CD4-positive, alpha-beta T cell treated with Interleukin-15 for 1 hour (primary cell): ENCODE measurements around the gene ACTR1A.
A peak's percentile ranks its signal among the peaks of the same experiment; 100 is the strongest.
"Not testable (repeated sequence)": the region's sequence is repeated elsewhere in the genome, so short reads cannot be mapped to it uniquely, and the experiment has no call there.

Experiments used
- DNase-seq: peaks from one replicate; pipeline ENCODE4 v3.0.0-alpha.2; 2020

ACTR1A gene

DNA sequence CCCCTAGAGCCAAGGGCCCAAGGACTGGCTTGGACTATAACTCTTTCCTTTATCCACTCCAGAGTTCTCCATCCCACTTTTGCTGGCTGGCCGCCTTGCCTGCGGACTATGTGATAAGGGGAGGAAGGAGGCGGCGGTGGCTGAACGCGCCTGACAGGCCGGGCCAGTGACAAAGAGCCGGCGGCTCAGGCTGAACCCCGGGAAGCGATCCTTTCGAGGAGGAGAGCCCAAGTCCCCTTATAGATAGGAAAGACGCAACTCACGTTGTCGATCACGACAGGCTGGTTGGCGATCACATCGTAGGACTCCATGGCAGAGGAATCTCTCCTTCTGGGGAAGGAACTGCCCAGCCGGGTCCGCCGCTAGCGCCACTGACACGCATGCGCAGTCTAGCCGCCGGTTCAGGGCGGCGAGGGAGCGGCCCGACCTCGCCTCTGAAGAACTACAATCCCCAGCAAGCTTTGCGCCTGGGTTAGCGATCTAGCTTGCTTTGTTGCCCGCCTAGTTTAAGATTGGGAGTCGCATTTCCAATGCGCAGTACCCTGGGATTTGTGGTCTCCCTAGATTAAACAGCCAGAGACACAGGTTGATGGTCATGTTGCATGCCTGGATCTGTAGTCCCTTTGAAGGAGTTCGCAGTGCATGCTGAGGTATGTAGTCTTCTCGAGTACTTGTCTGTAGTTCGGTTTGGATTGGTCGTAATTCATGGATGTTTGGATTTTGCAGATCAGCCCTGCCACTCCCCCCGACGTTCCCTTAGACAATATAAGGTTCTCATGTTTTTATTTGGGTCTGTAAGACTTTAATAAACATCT, at the start of gene ACTR1A:
ACTR1A (minus strand) TSS at position 376 of the 815 bp plus-strand sequence; CDS start at position 311, 65 bp downstream.
- peak; percentile 97 for DNase-seq

DNA sequence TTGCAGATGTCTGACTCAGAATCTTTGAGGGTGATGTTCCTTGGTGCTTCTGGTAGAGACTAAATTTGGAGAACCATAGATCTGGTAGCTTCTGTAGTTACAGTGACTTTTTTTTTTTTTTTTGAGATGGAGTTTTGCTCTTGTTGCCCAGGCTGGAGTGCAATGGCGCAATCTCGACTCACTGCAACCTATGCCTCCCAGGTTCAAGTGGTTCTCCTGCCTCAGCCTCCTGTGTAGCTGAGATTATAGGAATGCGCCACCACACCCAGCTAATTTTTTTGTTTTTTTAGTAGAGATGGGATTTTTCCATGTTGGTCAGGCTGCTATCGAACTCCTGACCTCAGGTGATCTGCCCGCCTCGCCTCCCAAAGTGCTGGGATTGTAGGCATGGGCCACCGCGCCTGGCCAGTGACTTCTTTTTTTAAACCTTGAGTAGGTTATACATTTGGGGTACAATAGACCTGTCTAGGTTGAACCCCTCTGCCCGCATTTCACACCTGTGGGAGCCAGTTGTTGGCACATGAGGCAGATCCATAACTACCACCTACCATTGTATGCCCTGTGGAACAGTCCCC, 48.2 kb upstream of the ACTR1A start:
- no peak for DNase-seq

DNA sequence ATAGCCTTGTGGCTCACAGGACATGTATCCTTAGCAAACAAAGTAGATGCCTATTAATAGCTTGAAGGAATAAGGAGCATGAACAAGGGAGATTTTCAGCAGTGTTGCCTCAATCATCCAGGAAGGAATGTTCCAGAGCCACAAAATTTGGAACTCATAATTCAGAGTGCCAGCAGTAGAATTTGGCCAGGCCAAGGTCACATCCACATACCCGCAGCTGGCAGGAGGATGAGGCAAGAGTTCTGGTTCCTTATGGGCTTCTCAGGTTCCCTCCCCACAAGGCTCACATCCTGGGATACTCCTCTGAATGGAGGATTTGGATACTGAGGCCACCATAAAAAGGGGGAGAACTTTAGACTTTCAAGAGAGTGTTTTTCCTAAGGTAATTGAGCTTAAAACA, 47.0 kb upstream of the ACTR1A start:
- no peak for DNase-seq

DNA sequence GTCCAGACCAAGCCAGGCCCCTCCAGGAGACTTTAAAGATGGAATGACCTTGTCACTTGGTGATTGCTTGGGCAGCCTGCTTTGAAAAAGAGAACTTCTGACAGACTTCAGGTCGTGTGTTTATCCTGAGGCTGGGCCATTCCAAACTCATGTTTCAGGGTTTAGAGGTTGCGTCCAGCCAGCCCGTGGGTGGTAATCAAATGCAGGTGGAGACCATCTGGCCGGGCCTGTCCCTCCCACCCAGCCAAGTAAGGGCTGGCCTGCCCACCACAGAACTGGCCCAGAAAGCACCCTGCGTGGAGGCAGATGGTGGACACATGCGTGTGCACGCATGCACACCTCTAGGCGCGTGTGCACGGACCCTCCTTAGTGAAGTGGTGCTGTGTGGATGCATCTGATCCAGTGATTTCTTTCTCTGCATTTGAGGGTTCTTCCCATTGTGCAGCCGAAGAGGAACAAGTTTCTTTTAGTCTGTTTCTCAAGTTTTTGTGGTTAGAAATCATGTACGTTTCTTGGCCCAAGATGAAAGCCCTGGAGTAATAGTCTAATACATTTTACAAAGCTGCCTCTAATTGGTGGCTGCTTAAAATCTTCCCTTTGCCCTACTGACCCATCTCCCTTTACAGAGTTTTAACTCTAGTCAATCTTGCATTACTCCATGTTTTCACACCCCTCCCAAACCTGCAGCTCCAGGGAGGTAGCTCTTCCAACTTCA, 44.3 kb upstream of the ACTR1A start:
- DNase-seq: no peak

DNA sequence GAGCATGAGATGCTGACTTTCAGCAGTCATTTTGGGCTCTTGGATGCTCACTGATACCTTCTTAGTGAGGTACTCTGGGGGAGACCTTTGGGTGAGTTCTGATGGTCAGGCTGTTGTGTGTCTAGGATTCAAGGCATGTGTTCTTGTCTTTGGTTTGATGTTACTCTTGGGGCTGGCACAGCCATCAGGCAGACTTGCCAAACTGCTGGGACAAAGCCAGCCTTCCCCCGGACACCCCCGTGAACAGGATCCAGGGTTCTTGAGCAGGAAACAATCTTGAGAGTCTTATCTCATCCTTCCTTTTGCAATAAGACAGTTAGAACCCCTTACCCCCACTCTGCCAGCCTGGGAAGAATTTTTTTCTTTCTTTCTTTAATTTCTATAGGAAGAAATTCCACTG, 43.5 kb upstream of the ACTR1A start:
- DNase-seq: no peak

DNA sequence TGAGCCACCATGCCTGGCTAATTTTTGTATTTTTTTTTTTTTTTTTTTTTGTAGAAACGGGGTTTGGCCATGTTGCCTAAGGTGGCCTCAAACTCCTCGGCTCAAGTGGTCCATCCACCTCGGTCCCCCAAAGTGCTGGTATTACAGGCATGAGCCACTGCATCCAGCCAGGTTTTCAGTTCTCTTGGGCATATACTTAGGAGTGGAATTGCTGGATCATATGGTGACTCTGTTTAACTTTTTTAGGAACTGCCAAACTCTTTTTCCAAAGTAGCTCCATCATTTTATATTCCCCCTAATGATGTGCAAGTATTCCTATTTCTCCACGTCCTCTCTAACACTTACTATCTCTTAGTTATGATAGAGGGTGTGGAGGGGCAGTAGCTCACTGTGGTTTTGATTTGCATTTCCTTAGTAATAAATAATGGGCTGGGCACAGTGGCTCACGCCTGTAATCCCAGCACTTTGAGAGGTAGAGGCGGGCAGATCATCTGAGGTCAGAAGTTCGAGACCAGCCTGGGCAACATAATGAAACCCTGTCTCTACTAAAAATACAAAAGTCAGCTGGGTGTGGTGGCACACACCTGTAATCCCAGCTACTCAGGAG, 42.9 kb upstream of the ACTR1A start:
- no peak for DNase-seq

DNA sequence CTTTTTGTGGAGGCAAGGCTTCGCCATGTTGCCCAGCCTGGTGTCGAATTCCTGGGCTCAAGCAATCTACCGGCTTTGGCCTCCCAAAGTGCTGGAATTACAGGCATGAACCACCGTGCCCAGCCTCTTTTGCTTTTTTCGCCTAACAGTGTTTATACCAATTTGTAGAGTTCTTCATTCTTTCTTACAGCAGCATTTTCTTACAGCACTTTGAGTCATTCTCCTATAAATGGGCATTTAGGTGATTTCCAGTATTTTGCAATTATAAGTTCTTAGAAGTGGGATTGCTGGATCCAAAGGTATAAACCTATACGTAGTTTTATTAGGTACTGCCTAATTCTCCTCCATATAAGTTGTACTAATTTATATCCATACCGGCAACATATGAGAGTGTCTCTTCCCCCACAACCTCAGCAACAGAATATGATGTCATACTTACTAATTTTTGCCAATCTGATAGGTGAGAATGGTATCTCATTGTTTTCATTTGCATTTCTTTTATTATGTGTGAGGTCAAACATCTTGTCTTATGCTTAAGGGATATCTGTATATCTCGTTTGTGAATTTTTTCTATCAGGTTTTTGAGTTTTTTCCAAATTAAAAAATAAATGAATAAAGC, 40.4 kb upstream of the ACTR1A start:
- DNase-seq: no peak

DNA sequence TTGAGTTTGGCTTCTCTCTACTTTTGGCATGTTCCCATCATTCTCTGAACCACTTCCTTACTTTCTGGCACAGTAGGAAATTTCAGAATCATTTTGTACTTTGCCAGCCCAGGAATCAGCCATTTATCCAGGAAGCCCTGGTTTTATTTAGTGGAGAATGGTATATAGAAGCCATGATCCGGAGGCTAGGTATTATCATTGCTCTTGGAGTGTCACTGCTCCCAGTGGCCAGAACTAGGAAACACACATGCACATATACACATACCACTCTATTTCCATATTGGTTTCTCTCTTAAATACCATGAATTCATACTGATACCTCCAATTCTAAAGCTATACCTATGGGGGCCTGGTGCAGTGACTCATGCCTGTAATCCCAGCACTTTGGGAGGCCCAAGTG, 37.5 kb upstream of the ACTR1A start:
- DNase-seq: no peak

DNA sequence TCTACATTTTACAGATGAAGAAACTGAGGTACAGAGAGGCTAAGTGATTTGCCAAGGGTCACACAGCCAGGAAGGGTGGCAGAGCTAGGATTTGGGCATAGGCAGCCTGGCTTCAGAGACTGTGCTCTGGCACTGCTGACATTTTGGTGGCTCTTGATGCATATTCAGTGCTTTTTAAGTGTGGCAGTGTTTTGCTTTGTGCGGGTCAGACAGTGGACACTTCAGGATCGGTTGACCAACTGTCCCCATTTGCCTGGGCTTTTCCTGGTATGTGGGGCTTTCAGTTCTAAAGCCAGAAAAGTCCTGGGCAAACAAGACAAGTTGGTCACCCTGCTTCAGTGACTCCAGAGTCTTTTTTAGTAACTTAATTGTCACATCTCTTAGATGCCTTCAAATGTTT, 36.3 kb upstream of the ACTR1A start:
- DNase-seq: no peak

DNA sequence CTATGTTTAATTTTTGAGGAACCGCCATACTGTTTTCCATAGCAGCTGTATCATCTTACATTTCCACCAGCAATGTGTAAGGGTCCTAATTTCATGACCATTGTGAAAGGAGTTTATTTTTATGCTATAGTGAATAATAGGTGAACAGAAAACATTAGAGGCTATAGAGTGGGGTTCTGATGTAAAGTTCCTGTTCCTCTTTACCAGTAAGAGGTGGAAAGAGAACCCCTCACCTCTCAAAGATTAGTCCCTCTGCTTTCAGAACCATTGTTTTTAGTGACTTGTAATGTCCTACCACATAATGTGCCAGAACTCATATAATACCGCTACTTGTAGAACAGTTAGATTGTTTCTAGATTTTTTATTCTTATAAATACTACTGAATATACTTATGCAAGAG, 35.4 kb upstream of the ACTR1A start:
- DNase-seq: no peak

DNA sequence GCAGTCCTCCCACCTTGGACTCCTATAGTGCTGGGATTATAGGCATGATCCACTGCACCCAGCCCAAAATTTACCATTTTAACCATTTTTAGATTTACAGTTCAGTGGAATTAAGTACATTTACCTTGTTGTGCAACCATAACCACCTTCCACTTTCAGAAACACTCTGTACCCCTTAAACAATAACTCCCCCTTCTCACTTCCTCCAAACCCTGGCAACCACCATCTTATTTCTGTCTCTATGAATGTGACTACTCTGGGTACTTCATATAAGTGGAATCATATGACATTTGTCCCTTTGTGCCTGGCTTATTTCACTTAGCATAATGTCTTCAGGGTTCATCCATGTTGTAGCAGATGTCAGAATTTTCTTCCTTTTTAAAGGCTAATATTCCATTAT, 34.9 kb upstream of the ACTR1A start:
- DNase-seq: no peak

DNA sequence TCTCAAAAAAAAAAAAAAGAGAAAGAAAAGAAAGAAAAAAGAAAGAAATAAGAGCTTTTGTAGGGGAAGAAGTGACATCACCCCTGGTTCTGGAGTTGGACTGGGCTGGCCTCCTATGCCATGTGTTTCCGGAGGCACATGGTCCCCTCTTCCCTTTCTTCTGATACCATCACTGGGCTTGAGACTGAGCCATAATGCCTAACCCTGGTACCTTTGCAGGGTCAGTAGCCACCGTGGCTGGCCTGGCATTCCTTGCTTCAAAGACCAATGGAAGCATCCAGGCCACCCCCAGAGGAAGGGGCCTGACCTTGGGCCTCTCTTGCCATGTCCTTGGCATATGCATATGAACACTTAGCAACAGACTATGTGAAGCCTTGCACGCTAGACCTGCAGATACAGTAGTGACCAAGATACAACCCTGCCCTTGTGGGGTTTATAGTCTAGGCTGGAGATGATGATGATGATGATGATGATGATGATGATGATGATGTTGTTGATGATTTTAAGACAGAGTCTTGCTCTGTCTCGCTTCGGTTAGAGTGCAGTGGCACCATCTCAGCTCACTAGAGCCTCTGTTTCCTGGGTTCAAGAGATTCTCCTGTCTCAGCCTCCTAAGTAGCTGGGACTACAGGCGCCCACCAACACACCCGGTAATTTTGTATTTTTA, 33.1 kb upstream of the ACTR1A start:
- no peak for DNase-seq

DNA sequence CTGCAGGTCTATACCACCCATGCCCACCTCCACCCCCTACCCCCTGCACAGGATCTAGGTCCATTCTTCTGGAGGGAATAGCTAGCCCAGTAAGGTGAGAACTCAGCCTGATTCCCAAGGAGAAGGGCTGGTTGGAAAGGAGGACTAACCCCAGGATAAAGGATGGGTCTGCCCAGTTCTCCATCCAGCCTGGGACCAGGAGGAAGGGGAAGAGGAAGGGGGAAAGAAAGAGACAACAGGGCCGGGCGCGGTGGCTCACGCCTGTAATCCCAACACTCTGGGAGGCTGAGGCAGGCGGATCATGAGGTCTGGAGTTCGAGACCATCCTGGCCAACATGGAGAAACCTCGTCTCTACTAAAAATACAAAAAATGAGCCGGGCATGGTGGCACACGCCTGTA, 32.5 kb upstream of the ACTR1A start:
- DNase-seq: not testable (repeated sequence)

DNA sequence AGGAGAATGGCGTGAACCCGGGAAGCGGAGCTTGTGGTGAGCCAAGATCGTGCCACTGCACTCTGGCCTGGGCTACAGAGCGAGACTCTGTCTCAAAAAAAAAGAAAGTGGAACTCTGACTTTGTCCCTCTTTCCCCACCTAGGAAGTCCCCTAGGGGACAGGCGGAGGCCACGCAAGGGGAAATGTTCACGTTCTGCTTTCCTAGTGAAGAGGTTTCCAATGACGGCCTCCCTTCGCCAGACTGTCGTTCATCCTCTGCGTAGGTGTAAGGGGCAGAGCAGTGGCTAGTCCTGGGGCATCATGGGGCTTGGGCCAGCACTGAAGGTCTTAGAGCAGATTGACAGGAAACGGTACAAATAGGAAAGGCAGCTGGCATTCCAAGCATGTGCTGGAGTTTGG, 31.8 kb upstream of the ACTR1A start:
- DNase-seq: peak; percentile 24

DNA sequence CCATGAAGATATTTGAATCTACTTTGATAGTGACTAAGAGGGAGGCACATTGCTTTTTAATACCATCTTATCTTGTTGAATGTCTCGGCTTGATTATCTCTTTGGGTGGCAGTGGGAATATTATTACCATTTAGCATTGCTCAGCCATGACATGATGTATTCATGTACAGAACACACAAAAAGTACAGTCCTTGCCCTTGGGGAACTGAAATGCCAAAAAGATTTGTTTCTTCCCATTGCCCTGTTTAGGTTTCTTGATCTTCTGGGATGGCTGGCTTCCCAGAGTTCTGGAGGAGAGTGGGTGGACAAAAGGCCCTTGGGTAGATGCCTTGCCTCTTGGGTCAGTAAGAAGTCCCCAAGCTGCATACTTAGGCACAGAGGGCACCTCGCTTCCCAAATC, 25.0 kb upstream of the ACTR1A start:
- no peak for DNase-seq

DNA sequence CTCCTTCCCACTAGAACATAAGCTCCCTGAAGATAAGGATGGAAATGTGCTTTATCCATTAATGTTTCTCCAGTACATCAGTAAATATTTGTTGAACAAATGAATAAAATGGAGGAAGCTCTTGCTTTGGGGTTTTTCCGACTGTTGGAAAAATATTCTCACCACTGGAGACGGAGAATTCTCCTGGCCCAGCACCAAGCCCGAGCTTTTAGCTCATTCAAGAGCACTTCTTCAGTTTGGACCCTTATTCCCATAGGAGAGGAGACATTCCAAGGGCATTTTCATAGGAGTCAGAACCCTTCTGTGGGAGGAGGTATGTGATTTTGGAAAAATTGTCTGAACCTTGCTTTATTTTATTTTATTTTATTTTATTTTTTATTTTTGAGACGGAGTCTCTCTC, 22.2 kb upstream of the ACTR1A start:
- DNase-seq: no peak

DNA sequence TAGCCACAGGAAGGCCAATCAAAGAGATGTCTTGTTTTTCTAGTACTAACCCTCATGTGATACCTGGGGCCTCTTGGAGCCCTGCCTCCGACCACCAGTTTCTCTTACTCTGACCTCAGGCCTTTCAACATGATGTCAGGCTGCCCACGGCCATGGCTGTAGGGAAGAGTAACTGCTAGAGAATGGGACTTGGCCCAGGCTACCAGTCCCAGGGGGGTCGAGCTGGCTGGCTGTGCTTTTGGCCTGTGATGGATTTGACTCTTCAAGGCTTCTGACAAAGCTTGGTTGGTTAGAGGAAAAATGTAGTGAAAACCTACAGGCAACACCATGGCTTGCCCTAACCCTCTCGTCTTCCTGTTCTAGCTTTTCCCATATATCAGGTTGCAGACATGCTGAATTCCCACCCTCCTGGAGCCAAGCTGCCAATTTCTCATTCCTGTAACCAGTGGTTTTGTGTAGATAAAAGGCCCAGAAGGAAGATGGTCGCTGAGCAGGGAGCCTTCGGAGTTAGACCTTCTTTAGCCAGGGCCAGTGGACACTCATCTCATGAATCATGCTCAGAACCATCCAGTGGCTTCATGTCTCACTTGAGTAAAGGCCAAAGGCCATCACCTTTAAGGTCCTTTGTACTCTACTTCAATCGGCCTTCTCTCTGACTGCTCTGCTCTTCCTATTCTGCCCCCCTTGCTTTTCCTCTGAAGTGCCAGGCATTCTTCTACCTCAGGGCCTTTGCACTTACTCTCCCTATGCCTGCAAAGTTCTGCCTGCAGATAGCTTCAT, 20.9 kb upstream of the ACTR1A start:
- no peak for DNase-seq

DNA sequence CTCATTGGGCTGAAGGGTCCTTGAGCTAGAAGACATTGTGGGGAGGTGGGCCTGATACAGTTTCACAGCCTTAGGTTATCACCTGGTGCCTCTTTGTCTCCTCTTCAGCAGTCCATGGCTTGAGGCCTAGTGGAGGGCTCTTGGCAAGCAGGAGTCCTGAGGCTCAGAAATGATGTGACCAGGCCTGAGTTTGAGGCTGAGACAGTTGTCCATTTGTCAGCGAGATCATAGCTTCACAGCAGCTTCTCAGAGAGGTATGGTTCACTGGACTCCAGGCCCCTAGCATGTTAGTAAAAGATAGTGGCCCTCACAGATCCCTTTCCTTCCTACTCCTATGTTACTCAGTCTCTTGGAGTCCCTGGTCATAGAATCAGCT, 20.4 kb upstream of the ACTR1A start:
- DNase-seq: no peak

DNA sequence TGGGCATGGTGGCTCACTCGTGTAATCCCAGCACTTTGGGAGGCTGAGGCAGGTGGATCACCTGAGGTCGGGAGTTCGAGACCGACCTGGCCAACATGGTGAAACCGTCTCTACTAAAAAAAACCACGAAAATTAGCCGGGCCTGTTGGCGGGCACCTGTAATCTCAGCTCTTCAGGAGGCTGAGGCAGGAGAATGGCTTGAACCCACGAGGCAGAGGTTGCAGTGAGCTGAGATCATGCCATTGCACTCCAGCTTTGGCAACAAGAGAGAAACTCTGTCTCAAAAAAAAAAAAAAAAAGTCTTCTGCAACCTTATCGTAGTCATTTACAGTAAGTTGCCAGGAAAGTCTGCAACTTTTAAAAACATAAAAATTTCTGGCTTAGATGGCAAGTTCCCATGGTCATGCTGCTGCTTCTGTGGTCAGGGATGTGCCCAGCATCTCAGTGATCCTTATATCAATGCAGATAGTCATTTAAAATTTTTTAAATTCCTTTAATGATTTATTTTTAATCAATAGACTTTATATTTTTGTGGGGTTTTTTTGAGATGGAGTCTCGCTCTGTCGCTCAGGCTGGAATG, 16.8 kb upstream of the ACTR1A start:
- no peak for DNase-seq

DNA sequence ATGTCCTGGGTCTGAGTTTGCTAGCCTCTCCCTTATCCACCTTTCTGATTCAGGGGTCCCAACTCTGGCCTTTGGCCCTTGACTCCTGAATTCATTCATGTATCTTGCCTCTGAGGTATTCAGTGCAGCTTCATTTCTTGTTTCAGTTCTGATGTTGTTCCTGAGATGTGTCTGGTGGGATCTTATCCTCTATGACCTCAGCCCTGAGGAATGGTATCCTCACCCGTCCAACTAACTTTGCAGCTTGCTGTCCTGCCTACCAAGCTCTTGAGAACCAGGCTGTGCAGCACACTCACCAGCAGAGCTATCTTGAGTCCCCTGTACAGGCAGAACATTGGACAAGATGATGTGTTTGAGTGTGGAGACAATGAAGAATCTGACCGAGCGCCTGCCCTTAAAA, 15.0 kb upstream of the ACTR1A start:
- no peak for DNase-seq

DNA sequence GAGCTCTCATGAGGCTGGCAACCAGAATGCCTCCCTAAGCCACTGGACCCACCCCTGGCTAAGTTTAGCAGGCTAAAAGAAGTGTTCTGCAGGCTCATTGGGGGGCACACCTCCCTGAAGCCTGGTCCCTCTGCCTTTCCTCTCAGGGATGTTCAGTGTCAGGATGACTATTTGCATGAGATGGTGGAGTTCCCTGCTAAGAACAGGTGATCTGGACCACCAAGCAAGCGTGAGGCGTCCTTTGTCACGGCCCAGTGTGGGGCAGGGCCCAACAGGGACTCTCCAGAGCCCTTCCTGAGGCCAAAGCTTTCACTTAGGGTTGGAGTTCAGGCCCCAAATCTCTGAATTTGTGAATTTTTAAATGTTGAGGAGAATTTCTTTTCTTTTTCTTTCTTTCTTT, 13.2 kb upstream of the ACTR1A start:
- DNase-seq: no peak
